Mucosa of descending colon (tissue), 3 donors: ENCODE measurements around the gene TTC29. TPM values are rescaled to one million over a fixed set of nuclear protein-coding genes. Genes with fewer than 3 reads are reported as not detected.

Source experiments
- ATAC-seq: fragments of 200-7000 bp; cut with Tn5 transposase; one replicate; pipeline ENCODE4 v1.9.1; 2020; ENCODE audit warnings: mild to moderate bottlenecking, moderate library complexity
- DNase-seq, 3 donors: peaks; one replicate each; pipeline ENCODE4 v3.0.0-alpha.2; 2020
- H3K36me3 ChIP-seq: fragments of 200-600 bp; one replicate; pipeline ENCODE4 v1.8.0; 2021; ENCODE audit warnings: low read depth, mild to moderate bottlenecking
- H3K4me1 ChIP-seq: fragments of 200-600 bp; one replicate; pipeline ENCODE4 v1.8.0; 2021; ENCODE audit warnings: low read depth, mild to moderate bottlenecking
- H3K4me3 ChIP-seq: fragments of 200-600 bp; one replicate; pipeline ENCODE4 v1.8.0; 2021; ENCODE audit warnings: mild to moderate bottlenecking
- H3K9me3 ChIP-seq: fragments of 200-600 bp; one replicate; pipeline ENCODE4 v1.8.0; 2021; ENCODE audit warnings: mild to moderate bottlenecking
- intact Hi-C, 2 donors: fragments of 100-400 bp; cut with DNase I in 1 of 2; cut with micrococcal nuclease in 1 of 2; formaldehyde crosslinking; loops; one replicate each; pipeline versions ENCODE4 v1.11.0 to v1.11.1; 2022; cut with DNase I, micrococcal nuclease
- total RNA-seq, 3 donors: library from RNA; stranded (reverse); fragmentation: NEBNext Ultra II Directional in 2 of 3; extraction: Animal tissue kit (Norgen Biotek cat#: 25700) in 2 of 3; gene quantifications; one replicate each; pipeline versions ENCODE4 v1.2.1 to v1.2.4, GENCODE V29; 2021 to 2023
- TF ChIP-seq, protein P1 (sequence below): fragments of 200-600 bp; IDR thresholded peaks from one replicate; pipeline ENCODE4 v1.8.0; 2022; ENCODE audit warnings: antibody characterized with exemption, mild to moderate bottlenecking
- donor health status: DM: no; HTN: no; CAD: no; lungs with moderate emphysema.
- donor health status: DM: no; HTN: no; CAD: no.
- donor health status: DM: no; HTN: yes; CAD: no.

Gene TTC29
- total RNA-seq, 3 donors from 2014 or later, result not detected

DNA sequence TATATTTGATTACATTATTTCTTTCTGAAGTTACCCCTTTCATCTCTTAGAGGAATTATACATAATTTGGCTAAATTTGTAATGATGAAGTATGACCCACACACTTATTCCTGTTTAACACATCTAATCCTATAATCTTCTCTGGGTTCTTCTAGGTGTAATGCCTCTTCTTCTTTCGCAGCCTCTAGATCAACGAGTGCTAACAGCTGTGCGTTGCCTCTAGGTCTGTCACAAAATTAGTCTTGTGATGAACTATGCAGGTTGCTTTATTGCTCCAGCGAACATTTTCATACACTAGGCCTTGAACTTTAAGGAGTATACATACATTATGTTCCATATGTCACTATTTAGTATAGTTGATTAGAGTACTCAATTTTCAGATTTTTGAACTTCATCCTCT is 89.9 kb downstream of the TTC29 start:
- Histone ChIP-seq H3K9me3 (no peaks in the 10 kb centered on the region), H3K4me3 (no peak overlapping the region), H3K36me3 (no peaks in the 10 kb centered on the region), H3K4me1 (no peaks in the 10 kb centered on the region)
- intact Hi-C loops, result no loop called here
- no peak for DNase-seq
- TF ChIP-seq, protein P1, sequence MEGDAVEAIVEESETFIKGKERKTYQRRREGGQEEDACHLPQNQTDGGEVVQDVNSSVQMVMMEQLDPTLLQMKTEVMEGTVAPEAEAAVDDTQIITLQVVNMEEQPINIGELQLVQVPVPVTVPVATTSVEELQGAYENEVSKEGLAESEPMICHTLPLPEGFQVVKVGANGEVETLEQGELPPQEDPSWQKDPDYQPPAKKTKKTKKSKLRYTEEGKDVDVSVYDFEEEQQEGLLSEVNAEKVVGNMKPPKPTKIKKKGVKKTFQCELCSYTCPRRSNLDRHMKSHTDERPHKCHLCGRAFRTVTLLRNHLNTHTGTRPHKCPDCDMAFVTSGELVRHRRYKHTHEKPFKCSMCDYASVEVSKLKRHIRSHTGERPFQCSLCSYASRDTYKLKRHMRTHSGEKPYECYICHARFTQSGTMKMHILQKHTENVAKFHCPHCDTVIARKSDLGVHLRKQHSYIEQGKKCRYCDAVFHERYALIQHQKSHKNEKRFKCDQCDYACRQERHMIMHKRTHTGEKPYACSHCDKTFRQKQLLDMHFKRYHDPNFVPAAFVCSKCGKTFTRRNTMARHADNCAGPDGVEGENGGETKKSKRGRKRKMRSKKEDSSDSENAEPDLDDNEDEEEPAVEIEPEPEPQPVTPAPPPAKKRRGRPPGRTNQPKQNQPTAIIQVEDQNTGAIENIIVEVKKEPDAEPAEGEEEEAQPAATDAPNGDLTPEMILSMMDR, result no peak
- ATAC-seq, result no peak

DNA sequence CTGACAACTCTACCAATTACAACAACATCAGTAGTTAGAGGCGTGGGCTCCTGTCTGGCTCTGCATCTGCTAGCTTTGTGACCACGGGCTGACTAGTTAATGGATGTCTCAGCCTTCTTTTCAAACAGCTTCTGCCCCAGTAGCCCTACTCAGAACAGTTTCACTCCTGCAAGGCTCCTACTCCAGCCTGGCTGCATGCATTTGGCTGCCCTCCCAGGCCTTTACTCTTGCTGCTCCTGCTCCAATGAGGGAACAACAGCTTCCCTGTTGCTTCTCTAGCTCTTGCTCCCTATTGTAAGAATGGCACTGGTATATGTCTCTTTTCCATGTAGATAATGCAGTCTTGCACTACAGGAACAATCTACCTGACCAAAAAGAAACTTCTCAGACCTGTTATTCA is 93.3 kb downstream of the TTC29 start:
- Histone ChIP-seq H3K4me3 (no peak overlapping the region), H3K9me3 (no peaks in the 10 kb centered on the region), H3K36me3 (no peaks in the 10 kb centered on the region), H3K4me1 (no peaks in the 10 kb centered on the region)
- ATAC-seq (no peak), DNase-seq (no peak)
- TF ChIP-seq, protein P1, result no peak
- intact Hi-C loops, result no loop called here

DNA sequence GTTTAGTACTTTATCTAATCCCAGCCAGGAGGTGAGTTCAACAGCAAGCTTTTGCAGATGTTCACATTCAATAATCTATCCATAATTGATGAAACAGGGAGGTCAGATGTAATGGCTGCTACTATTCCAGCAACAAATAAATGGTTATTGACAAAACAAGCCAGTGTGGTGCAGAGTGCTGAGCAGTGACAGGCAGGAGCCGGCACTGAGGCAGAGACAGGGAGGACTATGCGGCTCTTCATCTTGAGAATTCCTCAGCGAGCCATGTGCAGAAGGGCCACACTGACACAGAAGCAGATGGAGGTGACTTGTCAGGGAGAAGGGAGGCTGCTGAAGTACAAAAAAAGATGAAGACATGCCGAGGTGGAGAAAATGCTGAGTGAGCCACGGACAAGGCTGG is 98.3 kb downstream of the TTC29 start:
- intact Hi-C loops, result no loop called here
- no peaks in the 10 kb centered on the region for H3K9me3 ChIP-seq
- no peaks in the 10 kb centered on the region for H3K4me1 ChIP-seq
- H3K36me3 ChIP-seq, result no peaks in the 10 kb centered on the region
- no peak for DNase-seq
- TF ChIP-seq, protein P1, result no peak
- H3K4me3 ChIP-seq, result no peak overlapping the region
- ATAC-seq, result no peak

DNA sequence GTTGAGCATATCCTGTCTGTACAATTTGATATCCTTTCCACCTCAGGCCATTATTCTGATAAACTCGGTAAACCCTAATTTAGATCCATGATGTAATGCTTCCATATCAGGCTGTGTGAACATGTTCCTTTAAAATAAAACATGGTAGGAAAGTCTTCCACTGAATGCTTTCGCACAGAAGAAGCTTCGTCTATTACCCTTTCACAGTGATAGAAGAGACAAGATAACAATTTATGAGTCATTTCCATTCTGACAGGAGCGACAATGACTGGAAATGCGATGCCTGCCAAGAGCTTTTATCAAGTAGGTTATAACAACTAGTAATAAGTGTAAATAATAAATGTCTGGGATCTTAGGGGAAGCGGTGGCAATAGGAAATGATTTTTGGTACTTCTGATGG is 98.8 kb downstream of the TTC29 start:
- Histone ChIP-seq H3K4me3 (no peak overlapping the region), H3K9me3 (no peaks in the 10 kb centered on the region), H3K4me1 (no peaks in the 10 kb centered on the region), H3K36me3 (no peaks in the 10 kb centered on the region)
- intact Hi-C loops, result no loop called here
- no peak for DNase-seq
- ATAC-seq, result no peak
- TF ChIP-seq, protein P1, result no peak

DNA sequence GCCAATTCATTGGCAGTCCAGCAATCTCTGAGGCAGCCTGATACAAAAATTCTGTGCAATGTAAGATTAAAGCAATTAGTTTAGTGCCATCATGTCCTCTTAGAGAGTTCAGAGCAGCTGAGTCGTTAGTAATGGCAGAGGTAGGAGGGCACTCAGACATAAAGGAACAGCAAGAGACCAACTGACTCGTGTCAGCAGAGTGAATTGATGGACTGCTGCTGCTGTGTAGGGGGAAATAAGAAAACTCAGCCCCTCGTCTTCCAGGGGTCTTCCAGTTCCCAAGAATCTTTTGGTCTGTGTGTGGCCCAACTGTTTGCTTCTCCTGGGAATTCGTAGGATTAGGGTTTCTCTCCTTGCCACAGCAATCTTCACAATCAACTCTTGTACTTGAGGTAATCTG is 100.9 kb downstream of the TTC29 start:
- Histone ChIP-seq H3K4me1 (no peaks in the 10 kb centered on the region), H3K36me3 (no peaks in the 10 kb centered on the region), H3K9me3 (no peaks in the 10 kb centered on the region), H3K4me3 (no peak overlapping the region)
- intact Hi-C loops, result no loop called here
- DNase-seq (no peak), ATAC-seq (no peak)
- TF ChIP-seq, protein P1, result no peak

DNA sequence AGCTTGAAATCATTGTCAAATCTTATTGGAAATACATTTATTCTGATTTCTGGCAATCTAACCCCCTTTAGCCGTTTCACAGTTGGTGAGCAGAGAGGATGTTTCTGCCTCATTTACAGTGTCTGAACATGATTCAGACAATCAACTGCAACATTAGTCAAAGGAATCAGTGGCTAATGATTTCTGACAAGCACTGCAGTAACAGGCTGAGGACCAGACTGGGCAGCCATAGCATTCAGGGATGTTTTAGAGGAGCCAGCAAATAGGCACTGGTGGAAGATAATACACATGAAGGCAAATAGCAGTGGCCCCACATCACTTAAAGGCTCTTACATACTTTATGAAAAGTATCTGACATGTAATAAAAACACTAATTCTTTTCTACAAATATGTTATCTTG is 102.8 kb downstream of the TTC29 start:
- Histone ChIP-seq H3K36me3 (no peaks in the 10 kb centered on the region), H3K4me3 (no peak overlapping the region), H3K9me3 (no peaks in the 10 kb centered on the region), H3K4me1 (no peaks in the 10 kb centered on the region)
- TF ChIP-seq, protein P1, result no peak
- no peak for DNase-seq
- intact Hi-C loops, result no loop called here
- ATAC-seq, result no peak
